WERI-Rb-1 (cell line): ENCODE results near the gene SNX8.

Experiments used
- DNase-seq: peaks from one replicate; pipeline ENCODE4 v3.0.0-alpha.2; 2020
- H3K27ac ChIP-seq: fragments of 250-450 bp; sonication (Bioruptor Pico); 2 replicates; pipeline ENCODE4 v1.5.1; 2020; ENCODE audit warnings: mild to moderate bottlenecking, moderate library complexity
- H3K27me3 ChIP-seq: fragments of 250-450 bp; sonication (Bioruptor Pico); 2 replicates; pipeline ENCODE4 v1.5.1; 2021; ENCODE audit warnings: mild to moderate bottlenecking, low read depth, moderate library complexity; ENCODE audit not compliant: insufficient read depth, severe bottlenecking
- H3K36me3 ChIP-seq: fragments of 250-450 bp; sonication (Bioruptor Pico); 2 replicates; pipeline ENCODE4 v1.5.1; 2020; ENCODE audit warnings: mild to moderate bottlenecking, moderate library complexity
- H3K4me3 ChIP-seq: 2 replicates; pipeline ENCODE4 v1.5.1; 2011; ENCODE audit warnings: low read depth, mild to moderate bottlenecking, control low read depth, low read length
- H3K9me3 ChIP-seq: fragments of 250-450 bp; sonication (Bioruptor Pico); 2 replicates; pipeline ENCODE4 v1.5.1; 2021; ENCODE audit warnings: mild to moderate bottlenecking, moderate library complexity; ENCODE audit not compliant: severe bottlenecking
- TF ChIP-seq, protein P1 (sequence below): IDR thresholded peaks from 2 replicates; pipeline ENCODE4 v1.5.1; 2011; ENCODE audit warnings: low read depth, mild to moderate bottlenecking, control low read depth, inconsistent platforms, low read length

The SNX8 gene

DNA sequence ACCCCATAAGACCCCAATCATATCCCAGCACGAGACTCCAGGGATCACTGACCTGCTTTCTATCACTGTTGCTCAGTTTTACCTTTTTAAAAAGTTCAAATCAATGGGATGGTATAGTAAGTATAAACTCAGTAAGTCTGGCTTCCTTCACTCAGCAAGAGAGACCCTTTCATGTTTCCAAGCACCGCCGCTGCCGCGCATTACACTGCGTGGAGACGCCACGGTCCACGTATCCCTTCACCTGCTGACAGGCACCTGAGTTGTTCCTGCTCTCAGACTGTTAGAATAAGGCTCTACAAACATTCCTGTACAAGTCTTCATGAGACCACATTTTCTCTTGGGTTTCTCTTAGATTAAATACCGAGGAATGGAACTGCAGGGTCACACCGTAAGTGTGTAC lies 109.8 kb downstream of the SNX8 start:
- TF ChIP-seq, protein P1, sequence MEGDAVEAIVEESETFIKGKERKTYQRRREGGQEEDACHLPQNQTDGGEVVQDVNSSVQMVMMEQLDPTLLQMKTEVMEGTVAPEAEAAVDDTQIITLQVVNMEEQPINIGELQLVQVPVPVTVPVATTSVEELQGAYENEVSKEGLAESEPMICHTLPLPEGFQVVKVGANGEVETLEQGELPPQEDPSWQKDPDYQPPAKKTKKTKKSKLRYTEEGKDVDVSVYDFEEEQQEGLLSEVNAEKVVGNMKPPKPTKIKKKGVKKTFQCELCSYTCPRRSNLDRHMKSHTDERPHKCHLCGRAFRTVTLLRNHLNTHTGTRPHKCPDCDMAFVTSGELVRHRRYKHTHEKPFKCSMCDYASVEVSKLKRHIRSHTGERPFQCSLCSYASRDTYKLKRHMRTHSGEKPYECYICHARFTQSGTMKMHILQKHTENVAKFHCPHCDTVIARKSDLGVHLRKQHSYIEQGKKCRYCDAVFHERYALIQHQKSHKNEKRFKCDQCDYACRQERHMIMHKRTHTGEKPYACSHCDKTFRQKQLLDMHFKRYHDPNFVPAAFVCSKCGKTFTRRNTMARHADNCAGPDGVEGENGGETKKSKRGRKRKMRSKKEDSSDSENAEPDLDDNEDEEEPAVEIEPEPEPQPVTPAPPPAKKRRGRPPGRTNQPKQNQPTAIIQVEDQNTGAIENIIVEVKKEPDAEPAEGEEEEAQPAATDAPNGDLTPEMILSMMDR: no peak
- Histone ChIP-seq H3K27ac (no peak overlapping the region), H3K9me3 (no peaks in the 10 kb centered on the region), H3K27me3 (no peaks in the 10 kb centered on the region), H3K36me3 (peaks cover 38% of the 10 kb centered on the region), H3K4me3 (no peak overlapping the region)
- DNase-seq: no peak

DNA sequence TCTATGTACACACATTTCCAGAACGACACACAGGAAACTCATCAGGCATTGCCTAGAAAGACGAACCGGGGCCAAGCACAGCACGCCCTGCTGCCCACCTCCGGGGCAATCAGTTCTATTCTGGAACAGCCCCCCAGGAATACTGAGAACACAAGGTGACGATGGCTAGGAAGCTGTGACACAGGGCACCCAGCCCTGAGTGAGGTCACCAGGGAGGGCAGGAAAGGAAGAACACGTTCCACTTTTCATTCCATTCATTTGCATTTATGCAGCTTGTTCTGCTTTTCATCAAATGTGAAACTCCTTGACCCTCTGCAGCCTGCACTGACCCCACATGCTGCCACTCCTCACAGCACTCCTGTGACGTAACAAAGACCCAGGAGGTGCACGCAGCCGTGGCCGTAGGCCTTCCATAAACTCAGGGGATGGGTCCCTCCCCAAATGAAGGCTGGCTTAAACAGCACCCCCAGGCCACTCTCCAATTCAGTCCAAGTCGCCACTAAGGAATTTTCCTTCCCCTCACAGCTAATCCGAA lies 110.4 kb downstream of the SNX8 start:
- H3K27ac ChIP-seq: no peak overlapping the region
- no peak for DNase-seq

DNA sequence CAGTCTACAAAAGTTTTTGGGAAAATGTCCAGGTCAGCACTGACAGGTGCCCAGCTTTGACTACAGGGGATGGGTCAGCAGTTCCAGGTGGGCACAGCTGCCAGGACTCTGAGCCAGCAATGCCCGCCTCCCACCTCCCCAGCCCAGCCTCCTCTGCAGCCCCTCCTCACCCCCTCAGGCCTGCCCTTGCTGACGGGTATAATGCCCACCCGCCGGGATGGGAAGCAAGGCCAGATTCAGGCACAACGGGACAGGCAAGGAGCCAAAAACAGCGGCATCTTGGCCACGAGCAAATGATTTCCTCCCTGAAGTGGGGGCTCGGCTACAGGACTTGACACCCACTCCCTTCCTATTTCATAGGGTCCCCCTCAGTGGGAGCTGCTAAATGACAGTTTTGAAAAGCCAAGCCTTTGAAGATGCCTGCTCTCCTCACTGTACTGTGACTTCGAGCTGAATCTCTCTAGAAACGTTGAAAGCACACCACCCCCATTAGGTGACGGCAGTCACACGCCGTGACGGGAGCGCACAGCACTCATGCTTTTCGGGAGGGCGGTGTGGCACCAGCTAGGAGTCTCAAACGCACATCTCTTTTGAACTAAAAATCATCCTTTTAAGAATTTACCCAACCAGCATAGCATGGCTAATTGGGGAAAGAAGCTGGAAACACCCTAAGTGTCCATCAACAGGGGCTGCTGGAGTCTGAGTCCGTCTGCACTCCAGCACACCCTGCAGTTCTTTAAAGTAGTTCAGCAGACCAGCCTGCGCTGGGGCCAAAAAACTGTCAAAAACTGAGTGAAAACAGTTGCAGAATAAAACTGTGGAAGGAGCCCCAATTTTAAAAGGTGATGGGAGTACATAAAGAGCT lies 111.1 kb downstream of the SNX8 start:
- no peak for DNase-seq
- peaks cover 36% of the 10 kb centered on the region for H3K36me3 ChIP-seq
- H3K27ac ChIP-seq: no peak overlapping the region
- H3K27me3 ChIP-seq: no peaks in the 10 kb centered on the region
- H3K9me3 ChIP-seq: no peaks in the 10 kb centered on the region
- H3K4me3 ChIP-seq: no peak overlapping the region
- TF ChIP-seq, protein P1: no peak

More for the DNA sequence above, 110.4 kb downstream of the SNX8 start:
- no peaks in the 10 kb centered on the region for H3K27me3 ChIP-seq
- no peak overlapping the region for H3K4me3 ChIP-seq
- peaks cover 38% of the 10 kb centered on the region for H3K36me3 ChIP-seq
- TF ChIP-seq, protein P1: no peak
- H3K9me3 ChIP-seq: no peaks in the 10 kb centered on the region

DNA sequence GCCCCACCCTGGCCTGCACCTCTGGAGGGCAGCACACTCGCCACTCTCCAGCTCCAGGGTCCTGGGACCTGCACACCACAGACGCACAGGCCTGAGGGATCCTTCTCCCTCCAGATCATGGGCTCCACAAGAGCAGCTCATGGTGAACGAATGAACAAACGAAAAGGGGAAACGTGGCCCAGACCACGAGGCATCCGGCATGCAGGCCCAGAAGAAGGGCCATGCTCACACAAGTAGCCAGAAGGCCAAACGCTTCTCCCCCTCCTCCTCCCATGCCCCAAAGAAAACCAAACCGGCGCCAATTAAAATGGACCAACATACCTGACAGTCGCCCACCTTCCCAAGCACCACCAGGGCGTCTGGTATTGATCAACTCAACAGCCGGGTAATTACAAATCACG lies 111.9 kb downstream of the SNX8 start:
- H3K27ac ChIP-seq: no peak overlapping the region
- TF ChIP-seq, protein P1: no peak
- DNase-seq: no peak
- no peaks in the 10 kb centered on the region for H3K27me3 ChIP-seq
- no peak overlapping the region for H3K4me3 ChIP-seq
- H3K36me3 ChIP-seq: peaks cover 28% of the 10 kb centered on the region
- H3K9me3 ChIP-seq: no peaks in the 10 kb centered on the region
